Spleen (tissue), 11 donors: Measurements from ENCODE around the gene SPACA7. TPM values are rescaled to one million over a fixed set of nuclear protein-coding genes. Genes with fewer than 3 reads are reported as not detected.
A peak's percentile ranks its signal among the peaks of the same experiment; 100 is the strongest.

ENCODE experiments used
- DNase-seq: peaks from one replicate; pipeline ENCODE4 v3.0.0-alpha.2; 2020
- H3K27ac ChIP-seq, 8 donors: fragments of 200-600 bp; sonication (generic) in 7 of 8; 1 replicate in 4 of 8; 2 replicates in 4 of 8; pipeline versions ENCODE4 v1.5.0 to v1.8.0; 2016 to 2021; ENCODE audit warnings: inconsistent platforms in 4 of 8, mild to moderate bottlenecking in 4 of 8, moderate library complexity in 1 of 8
- H3K27me3 ChIP-seq, 7 donors: fragments of 200-600 bp; sonication (generic) in 6 of 7; replicated peaks in 1 of 7; 1 replicate in 4 of 7; 2 replicates in 3 of 7; pipeline versions ENCODE4 v1.5.0 to v1.8.0; 2016 to 2021; ENCODE audit warnings: inconsistent platforms in 3 of 7, mild to moderate bottlenecking in 1 of 7
- H3K36me3 ChIP-seq, 6 donors: fragments of 200-600 bp; sonication (generic) in 5 of 6; 1 replicate in 4 of 6; 2 replicates in 2 of 6; pipeline versions ENCODE4 v1.5.0 to v1.8.0; 2016 to 2021; ENCODE audit warnings: inconsistent platforms in 2 of 6
- H3K4me1 ChIP-seq, 6 donors: fragments of 200-600 bp; sonication (generic) in 5 of 6; 1 replicate in 3 of 6; 2 replicates in 3 of 6; pipeline versions ENCODE4 v1.5.0 to v1.8.0; 2016 to 2021; ENCODE audit warnings: inconsistent platforms in 3 of 6
- H3K4me3 ChIP-seq, 8 donors: fragments of 200-600 bp; sonication (generic) in 7 of 8; 1 replicate in 4 of 8; 2 replicates in 4 of 8; pipeline versions ENCODE4 v1.5.0 to v1.8.0; 2016 to 2021; ENCODE audit warnings: inconsistent platforms in 4 of 8, mild to moderate bottlenecking in 4 of 8, moderate library complexity in 2 of 8
- H3K9me3 ChIP-seq, 8 donors: fragments of 200-600 bp; sonication (generic) in 7 of 8; 1 replicate in 4 of 8; 2 replicates in 4 of 8; pipeline versions ENCODE4 v1.5.0 to v1.8.0; 2016 to 2021; ENCODE audit warnings: inconsistent platforms in 4 of 8
- CTCF ChIP-seq, 11 experiments: fragments of 200-600 bp in 7 of 11; fragments of 450-650 bp in 4 of 11; sonication (generic) in 4 of 11; IDR thresholded peaks in 8 of 11; conservative IDR thresholded peaks in 3 of 11; 1 replicate in 7 of 11; 2 replicates in 4 of 11; pipeline versions ENCODE4 v1.4.0 to v1.8.0; 2016 to 2021; ENCODE audit warnings: antibody characterized with exemption in 11 of 11, inconsistent platforms in 4 of 11, mild to moderate bottlenecking in 1 of 11
- POLR2A ChIP-seq, 3 donors: fragments of 450-650 bp; IDR thresholded peaks; one replicate each; pipeline ENCODE4 v1.5.1; 2017; ENCODE audit warnings: antibody characterized with exemption in 3 of 3, mild to moderate bottlenecking in 1 of 3
- POLR2AphosphoS5 ChIP-seq, 3 donors: sonication (generic); formaldehyde crosslinking; IDR thresholded peaks; one replicate each; pipeline ENCODE4 v1.5.1; 2017; ENCODE audit warnings: antibody characterized with exemption in 3 of 3
- WGBS, 5 donors: extraction: QIAGEN DNeasy Blood & Tissue Kit in 3 of 5; methylation state at CpG; one replicate each; pipeline versions ENCODE4 v1.1.5 to v1.1.7; 2013 to 2018; 5-methylcytosine and 5-hydroxymethylcytosine counted together
- intact Hi-C: fragments of 100-400 bp; cut with DNase I; formaldehyde crosslinking; loops from one replicate; pipeline ENCODE4 v1.15.0; 2023; ENCODE audit warnings: low total_unique reads
- polyA plus RNA-seq, 3 donors: library from polyadenylated mRNA; stranded (reverse); fragments of 200-250 nt; gene quantifications; one replicate each; pipeline ENCODE4 v1.2.1, GENCODE V29; 2013
- total RNA-seq, 7 donors: library from RNA; depleted of rRNA in 3 of 7; stranded (reverse); fragments of >200 nt in 3 of 7; fragmentation: NEBNext Ultra II Directional in 4 of 7; extraction: Animal tissue kit (Norgen Biotek cat#: 25700) in 4 of 7; gene quantifications; one replicate each; pipeline versions ENCODE4 v1.1.0 to v1.2.1, GENCODE V29; 2016 to 2021
- donor health status: healthy with polysubstance abuse.
- donor health status: DM: no; HTN: no; CAD: no; lungs with moderate emphysema.
- donor health status: DM: no; HTN: no; CAD: no.
- donor health status: Bipolar disorder and iron deficiency.
- donor health status: healthy.
- donor health status: DM: no; HTN: no; CAD: no.
- donor health status: DM: yes; HTN: yes; CAD: no.

SPACA7 gene
- total and polyA plus RNA-seq, 10 donors = not detected

DNA sequence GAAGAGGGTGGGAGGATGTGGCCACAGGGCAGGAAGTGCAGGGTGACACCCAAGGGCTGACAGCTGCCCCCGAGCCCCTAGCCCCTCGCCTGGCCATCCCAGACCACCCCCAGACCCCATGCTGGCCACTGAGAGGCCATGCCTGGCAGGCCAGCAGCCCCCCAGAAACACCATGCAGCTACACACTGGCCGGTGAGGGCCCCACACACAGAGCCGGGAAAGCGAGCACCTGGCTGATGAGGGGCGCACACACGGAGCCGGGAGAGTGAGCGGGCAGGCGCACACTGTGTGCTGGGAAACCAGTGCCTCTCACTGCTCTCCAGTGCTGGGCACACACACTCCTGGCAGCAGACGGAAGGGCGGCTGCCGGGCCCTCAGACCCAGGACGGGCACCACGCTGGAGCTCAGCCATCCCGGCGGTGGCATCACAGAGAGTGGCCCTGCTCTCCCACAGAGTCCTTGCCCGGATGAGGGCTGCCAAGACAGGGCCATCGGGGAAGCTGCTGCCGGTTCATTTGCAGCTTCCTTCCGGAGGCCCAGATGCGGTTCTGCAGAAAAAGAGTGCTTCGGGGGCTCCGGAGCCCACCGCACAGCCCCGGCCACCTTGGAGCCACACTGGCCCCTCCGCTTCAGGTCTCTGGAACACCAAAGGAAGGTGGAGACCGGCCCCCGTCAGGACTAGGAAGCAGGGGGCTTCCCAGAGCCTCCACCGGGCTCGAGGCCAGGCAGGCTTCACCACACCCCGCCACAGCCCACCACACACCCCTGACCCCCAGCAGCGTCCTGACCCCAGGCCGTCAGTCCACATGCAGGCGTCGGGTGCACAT is 76.4 kb downstream of the SPACA7 start:
- DNase-seq = peak; percentile 68
- H3K36me3 ChIP-seq = no peaks in the 10 kb centered on the region
- H3K27ac ChIP-seq = no peak overlapping the region
- intact Hi-C loops = no loop called here
- no peak overlapping the region for H3K4me3 ChIP-seq
- 71 to 86% (median 80%) methylated on average over 16 to 36 of the region's 36 CpGs for WGBS, 5 donors
- H3K4me1 ChIP-seq = no peaks in the 10 kb centered on the region
- peaks cover 0 to 6% (median 0%) of the 10 kb centered on the region in 8 donors for H3K9me3 ChIP-seq
- peaks cover 0 to 48% (median 0%) of the 10 kb centered on the region in 7 donors for H3K27me3 ChIP-seq
- TF ChIP-seq POLR2A (IDR thresholded peaks at IDR 0.05) = no peak
- no peak for TF ChIP-seq CTCF (IDR thresholded peaks at IDR 0.05 in 8 of 11, conservative IDR thresholded peaks at IDR 0.05 in 3 of 11)
- TF ChIP-seq POLR2AphosphoS5 (IDR thresholded peaks at IDR 0.05) = no peak

DNA sequence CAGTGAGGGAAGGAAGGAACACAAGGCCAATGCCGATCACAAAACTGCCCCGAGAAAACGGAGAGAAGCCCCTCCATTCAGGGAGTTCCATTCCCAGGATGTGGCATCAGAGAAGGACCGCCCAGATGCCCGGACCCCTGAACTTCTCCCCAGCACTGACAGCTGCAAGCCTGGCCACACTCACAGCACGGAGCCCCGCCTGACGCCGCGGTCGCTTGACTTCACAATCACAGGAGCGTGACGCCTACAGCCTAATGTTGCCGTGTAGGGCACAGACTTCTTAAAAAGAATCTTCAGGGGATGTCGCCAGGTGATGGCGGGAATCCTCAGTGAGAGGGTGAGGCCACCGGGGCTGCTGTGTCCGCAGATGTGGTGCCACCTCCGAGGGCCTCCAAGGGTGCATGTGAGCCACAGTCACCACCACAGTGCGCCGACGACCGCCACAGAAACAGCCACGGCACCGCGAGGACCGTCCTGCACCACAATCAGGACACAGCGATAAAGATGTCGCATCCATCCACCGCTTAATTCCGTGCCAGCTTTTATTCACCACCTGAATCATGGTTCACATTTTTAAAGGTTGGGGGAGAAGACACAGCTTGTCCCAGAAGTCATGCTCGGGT is 77.2 kb downstream of the SPACA7 start:
- no peak overlapping the region for H3K27ac ChIP-seq
- intact Hi-C loops = no loop called here
- H3K4me1 ChIP-seq = no peaks in the 10 kb centered on the region
- H3K9me3 ChIP-seq = peaks cover 0 to 6% (median 0%) of the 10 kb centered on the region in 8 donors
- DNase-seq = peak; percentile 59
- no peaks in the 10 kb centered on the region for H3K36me3 ChIP-seq
- H3K4me3 ChIP-seq = no peak overlapping the region
- TF ChIP-seq CTCF (IDR thresholded peaks at IDR 0.05 in 8 of 11, conservative IDR thresholded peaks at IDR 0.05 in 3 of 11) (no peak), POLR2AphosphoS5 (IDR thresholded peaks at IDR 0.05) (no peak), POLR2A (IDR thresholded peaks at IDR 0.05) (no peak)
- 89 to 92% (median 90%) methylated on average over 29 to 32 of the region's 32 CpGs for WGBS, 5 donors
- H3K27me3 ChIP-seq = peaks cover 0 to 44% (median 0%) of the 10 kb centered on the region in 7 donors

DNA sequence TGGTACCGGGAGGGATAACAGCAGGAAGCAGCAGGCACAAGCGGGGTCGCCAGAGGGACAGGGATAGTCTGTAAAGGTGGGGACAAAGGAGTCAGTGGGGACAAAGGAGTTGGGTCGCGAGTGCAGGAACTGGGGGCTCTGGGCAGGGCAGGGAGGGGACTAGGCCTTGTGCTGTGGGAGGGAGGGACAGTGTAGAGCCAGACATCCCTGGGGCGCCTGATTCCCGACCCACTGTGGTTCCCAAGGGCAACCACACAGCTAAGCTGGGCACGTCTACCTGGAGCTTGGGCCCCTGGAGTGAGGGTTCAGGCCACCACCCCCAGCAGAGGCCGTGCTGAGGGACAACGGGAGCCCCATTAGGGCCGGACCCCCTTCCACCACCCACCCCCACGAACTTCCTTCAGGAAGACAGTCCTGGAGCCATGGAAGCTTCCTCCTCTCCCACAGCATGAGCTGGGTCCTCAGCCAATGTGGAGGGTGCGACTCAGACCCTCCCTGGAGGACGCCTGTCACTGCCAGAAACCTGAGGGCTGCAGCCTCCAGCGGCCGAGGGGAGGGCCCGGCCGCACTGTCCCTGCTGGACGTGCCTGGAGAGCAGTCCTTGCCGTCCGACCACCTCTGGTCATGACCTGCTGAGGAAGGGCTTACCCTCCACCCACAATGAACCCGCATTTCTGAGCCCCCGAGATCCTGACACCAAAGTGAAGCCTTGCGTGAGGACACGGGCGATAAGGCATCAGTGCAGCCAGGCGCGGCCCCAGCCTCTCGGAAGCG is 77.9 kb downstream of the SPACA7 start:
- WGBS, 5 donors = 80 to 86% (median 82%) methylated on average over 25 to 30 of the region's 30 CpGs
- intact Hi-C loops = no loop called here

More for the DNA sequence above, 77.9 kb downstream of the SPACA7 start:
- Histone ChIP-seq H3K27ac (no peak overlapping the region), H3K4me1 (no peaks in the 10 kb centered on the region), H3K36me3 (no peaks in the 10 kb centered on the region), H3K27me3 (peaks cover 0 to 42% (median 0%) of the 10 kb centered on the region in 7 donors), H3K4me3 (no peak overlapping the region), H3K9me3 (peaks cover 0 to 11% (median 6%) of the 10 kb centered on the region in 8 donors)
- TF ChIP-seq POLR2A (IDR thresholded peaks at IDR 0.05) = no peak
- TF ChIP-seq POLR2AphosphoS5 (IDR thresholded peaks at IDR 0.05) = no peak
- no peak for TF ChIP-seq CTCF (IDR thresholded peaks at IDR 0.05 in 8 of 11, conservative IDR thresholded peaks at IDR 0.05 in 3 of 11)
- peak; percentile 49 for DNase-seq
